ENCODE results near the gene ZNF678.

- TF ChIP-seq CTCF (IDR thresholded peaks at IDR 0.05 in 4 of 5, conservative IDR thresholded peaks at IDR 0.05 in 1 of 5) (no peak), POLR2A (IDR thresholded peaks at IDR 0.05) (no peak)
Measured at GRCh38 chr1:227547310-227548118, 15.8 kb upstream of the ZNF678 start.
